ENCODE measurements around the gene GGTA1. TPM values are rescaled to one million over a fixed set of nuclear protein-coding genes. Genes with fewer than 3 reads are reported as not detected.

The GGTA1 gene
- total RNA-seq, 1 experiment from 2014 or later: not detected

DNA sequence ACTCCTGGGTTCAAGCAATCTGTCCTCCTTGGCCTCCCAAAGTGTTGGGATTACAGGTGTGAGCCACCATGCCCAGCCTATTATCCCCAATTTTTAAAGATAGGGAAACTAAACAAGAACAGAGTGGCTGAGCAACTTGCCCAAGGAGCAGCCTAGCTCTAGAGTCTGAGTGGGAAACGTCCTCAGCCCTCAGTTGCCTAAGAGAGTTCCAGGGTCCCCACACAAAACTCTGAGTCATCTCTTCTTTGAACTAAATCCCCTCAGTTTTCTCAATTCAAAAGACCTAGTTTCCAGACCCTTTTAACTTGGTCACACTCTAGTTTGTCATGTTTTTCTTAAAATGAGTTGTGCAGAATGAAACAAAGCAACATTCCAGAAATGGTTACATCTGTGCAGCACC lies 33.5 kb downstream of the GGTA1 start:
- DNase-seq (ENCODE audit: low read depth, low spot score): no peak
- H3K27ac ChIP-seq (ENCODE audit: low read depth, low read length): no peak overlapping the region
- ChIA-PET RAD21 (ENCODE audit: low non-redundant PET in 1 of 2, low total read pairs in 2 of 2, uncharacterized antibody in 2 of 2, unreplicated experiment in 2 of 2) (no interaction called here), CTCF (no interaction called here), POLR2A (interaction anchor here (0.6 kb wide), 1 partner anchor 393 kb away, joined by 3 read pairs; no protein-coding TSS in a partner anchor)
- no peaks in the 10 kb centered on the region for H3K9me2 ChIP-seq (ENCODE audit: insufficient read depth)
- no peaks in the 10 kb centered on the region for H3K9me3 ChIP-seq (ENCODE audit: control insufficient read depth in 1 of 2, insufficient read depth in 1 of 2, low read depth in 1 of 2, low read length in 2 of 2)
- BruUV-seq (replicated peaks): no TSS peak
- peaks cover 6 to 11% of the 10 kb centered on the region in 2 experiments; a peak in 3 of 4 replicates for H3K4me1 ChIP-seq (ENCODE audit: control insufficient read depth in 1 of 2, insufficient read depth in 2 of 2, low read length in 2 of 2)
- no peak overlapping the region for H3K4me3 ChIP-seq (replicated peaks in 1 of 2; ENCODE audit: low read depth in 1 of 2, low read length in 2 of 2)
- no peaks in the 10 kb centered on the region for H4K20me1 ChIP-seq (ENCODE audit: insufficient read depth)
- TF ChIP-seq, protein P1, sequence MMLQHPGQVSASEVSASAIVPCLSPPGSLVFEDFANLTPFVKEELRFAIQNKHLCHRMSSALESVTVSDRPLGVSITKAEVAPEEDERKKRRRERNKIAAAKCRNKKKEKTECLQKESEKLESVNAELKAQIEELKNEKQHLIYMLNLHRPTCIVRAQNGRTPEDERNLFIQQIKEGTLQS (IDR thresholded peaks at IDR 0.05): no peak
- TF ChIP-seq, protein P2, sequence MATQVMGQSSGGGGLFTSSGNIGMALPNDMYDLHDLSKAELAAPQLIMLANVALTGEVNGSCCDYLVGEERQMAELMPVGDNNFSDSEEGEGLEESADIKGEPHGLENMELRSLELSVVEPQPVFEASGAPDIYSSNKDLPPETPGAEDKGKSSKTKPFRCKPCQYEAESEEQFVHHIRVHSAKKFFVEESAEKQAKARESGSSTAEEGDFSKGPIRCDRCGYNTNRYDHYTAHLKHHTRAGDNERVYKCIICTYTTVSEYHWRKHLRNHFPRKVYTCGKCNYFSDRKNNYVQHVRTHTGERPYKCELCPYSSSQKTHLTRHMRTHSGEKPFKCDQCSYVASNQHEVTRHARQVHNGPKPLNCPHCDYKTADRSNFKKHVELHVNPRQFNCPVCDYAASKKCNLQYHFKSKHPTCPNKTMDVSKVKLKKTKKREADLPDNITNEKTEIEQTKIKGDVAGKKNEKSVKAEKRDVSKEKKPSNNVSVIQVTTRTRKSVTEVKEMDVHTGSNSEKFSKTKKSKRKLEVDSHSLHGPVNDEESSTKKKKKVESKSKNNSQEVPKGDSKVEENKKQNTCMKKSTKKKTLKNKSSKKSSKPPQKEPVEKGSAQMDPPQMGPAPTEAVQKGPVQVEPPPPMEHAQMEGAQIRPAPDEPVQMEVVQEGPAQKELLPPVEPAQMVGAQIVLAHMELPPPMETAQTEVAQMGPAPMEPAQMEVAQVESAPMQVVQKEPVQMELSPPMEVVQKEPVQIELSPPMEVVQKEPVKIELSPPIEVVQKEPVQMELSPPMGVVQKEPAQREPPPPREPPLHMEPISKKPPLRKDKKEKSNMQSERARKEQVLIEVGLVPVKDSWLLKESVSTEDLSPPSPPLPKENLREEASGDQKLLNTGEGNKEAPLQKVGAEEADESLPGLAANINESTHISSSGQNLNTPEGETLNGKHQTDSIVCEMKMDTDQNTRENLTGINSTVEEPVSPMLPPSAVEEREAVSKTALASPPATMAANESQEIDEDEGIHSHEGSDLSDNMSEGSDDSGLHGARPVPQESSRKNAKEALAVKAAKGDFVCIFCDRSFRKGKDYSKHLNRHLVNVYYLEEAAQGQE (IDR thresholded peaks at IDR 0.05; ENCODE audit: low read depth): no peak
- TF ChIP-seq POLR2A (IDR thresholded peaks at IDR 0.05; ENCODE audit: borderline replicate concordance, extremely low read depth, insufficient read depth, insufficient read length) (no peak), FOSL1 (IDR thresholded peaks at IDR 0.05; ENCODE audit: low read depth) (no peak), EZH2phosphoT487 (IDR thresholded peaks at IDR 0.05; ENCODE audit: borderline replicate concordance) (no peak)
- no peak overlapping the region for H2AFZ ChIP-seq (ENCODE audit: low read depth, low read length, poor library complexity, severe bottlenecking)
- H3K27me3 ChIP-seq (ENCODE audit: insufficient read depth, low read length): peaks cover 8% of the 10 kb centered on the region; the same call in 1 of the 2 replicates
- no peak overlapping the region for H3K9ac ChIP-seq (ENCODE audit: low read length)
- no peaks in the 10 kb centered on the region for H3K36me3 ChIP-seq (ENCODE audit: control insufficient read depth in 1 of 2, insufficient read depth in 2 of 2, low read length in 2 of 2)
- intact Hi-C loops (cut with micrococcal nuclease): no loop called here
- no peaks in the 10 kb centered on the region for H3K79me2 ChIP-seq (ENCODE audit: insufficient read depth, low read length)
- ATAC-seq: no peak
- H3K4me2 ChIP-seq (ENCODE audit: low read length): no peak overlapping the region

DNA sequence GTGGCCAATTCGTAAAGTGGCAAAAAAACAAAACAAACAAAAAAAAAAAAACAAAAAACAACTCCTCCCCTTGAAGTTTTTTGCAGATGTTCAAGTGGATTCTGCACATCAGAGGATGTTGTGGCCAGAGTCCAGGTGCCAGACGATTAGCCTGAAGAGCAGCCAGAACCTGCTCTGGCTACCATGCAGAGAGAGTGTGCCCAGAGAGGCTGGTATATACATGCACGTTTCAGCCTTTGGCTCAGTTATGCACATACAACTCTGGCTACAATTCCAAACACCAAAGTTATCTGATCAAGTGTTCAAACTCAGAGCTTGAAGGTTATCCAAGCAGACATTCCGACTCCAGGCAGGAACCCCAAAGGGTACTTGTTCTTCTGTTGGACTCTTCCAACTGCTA lies 34.7 kb downstream of the GGTA1 start:
- no peak for ATAC-seq
- Histone ChIP-seq H3K9me3 (ENCODE audit: control insufficient read depth in 1 of 2, insufficient read depth in 1 of 2, low read depth in 1 of 2, low read length in 2 of 2) (no peaks in the 10 kb centered on the region), H4K20me1 (ENCODE audit: insufficient read depth) (no peaks in the 10 kb centered on the region), H3K27me3 (ENCODE audit: insufficient read depth, low read length) (peaks cover 4% of the 10 kb centered on the region; the same call in 1 of the 2 replicates), H3K9me2 (ENCODE audit: insufficient read depth) (no peaks in the 10 kb centered on the region), H2AFZ (ENCODE audit: low read depth, low read length, poor library complexity, severe bottlenecking) (no peak overlapping the region), H3K4me3 (replicated peaks in 1 of 2; ENCODE audit: low read depth in 1 of 2, low read length in 2 of 2) (no peak overlapping the region), H3K27ac (ENCODE audit: low read depth, low read length) (no peak overlapping the region), H3K36me3 (ENCODE audit: control insufficient read depth in 1 of 2, insufficient read depth in 2 of 2, low read length in 2 of 2) (no peaks in the 10 kb centered on the region), H3K4me1 (ENCODE audit: control insufficient read depth in 1 of 2, insufficient read depth in 2 of 2, low read length in 2 of 2) (peaks cover 6 to 11% of the 10 kb centered on the region in 2 experiments; a peak in 3 of 4 replicates), H3K79me2 (ENCODE audit: insufficient read depth, low read length) (no peaks in the 10 kb centered on the region), H3K4me2 (ENCODE audit: low read length) (no peak overlapping the region), H3K9ac (ENCODE audit: low read length) (no peak overlapping the region)
- ChIA-PET POLR2A (interaction anchor here (0.7 kb wide), 1 partner anchor 18 kb away, joined by 3 read pairs; no protein-coding TSS in a partner anchor), RAD21 (ENCODE audit: low non-redundant PET in 1 of 2, low total read pairs in 2 of 2, uncharacterized antibody in 2 of 2, unreplicated experiment in 2 of 2) (no interaction called here), CTCF (interaction anchor here (1.0 kb wide), 1 partner anchor 35 kb away, joined by 3 read pairs; the partner anchor contains the start of gene GGTA1)
- intact Hi-C loops (cut with micrococcal nuclease): no loop called here
- no TSS peak for BruUV-seq (replicated peaks)
- DNase-seq (ENCODE audit: low read depth, low spot score): no peak
- TF ChIP-seq EZH2phosphoT487 (IDR thresholded peaks at IDR 0.05; ENCODE audit: borderline replicate concordance) (no peak), CBX3 (IDR thresholded peaks at IDR 0.05; ENCODE audit: low read depth) (no peak), POLR2AphosphoS5 (IDR thresholded peaks at IDR 0.05; ENCODE audit: low read depth, low read length) (no peak), SIN3A (IDR thresholded peaks at IDR 0.05; ENCODE audit: low read depth) (no peak), EGR1 (IDR thresholded peaks at IDR 0.05; ENCODE audit: low read depth) (no peak), ZNF274 (IDR thresholded peaks at IDR 0.05; ENCODE audit: low read depth, low read length) (no peak), SP1 (IDR thresholded peaks at IDR 0.05; ENCODE audit: low read depth) (no peak), ELF1 (IDR thresholded peaks at IDR 0.05; ENCODE audit: borderline replicate concordance, low read depth) (no peak), FOSL1 (IDR thresholded peaks at IDR 0.05; ENCODE audit: low read depth) (no peak)
- TF ChIP-seq, protein P3, sequence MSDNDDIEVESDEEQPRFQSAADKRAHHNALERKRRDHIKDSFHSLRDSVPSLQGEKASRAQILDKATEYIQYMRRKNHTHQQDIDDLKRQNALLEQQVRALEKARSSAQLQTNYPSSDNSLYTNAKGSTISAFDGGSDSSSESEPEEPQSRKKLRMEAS (IDR thresholded peaks at IDR 0.05): no peak
- TF ChIP-seq, protein P4, sequence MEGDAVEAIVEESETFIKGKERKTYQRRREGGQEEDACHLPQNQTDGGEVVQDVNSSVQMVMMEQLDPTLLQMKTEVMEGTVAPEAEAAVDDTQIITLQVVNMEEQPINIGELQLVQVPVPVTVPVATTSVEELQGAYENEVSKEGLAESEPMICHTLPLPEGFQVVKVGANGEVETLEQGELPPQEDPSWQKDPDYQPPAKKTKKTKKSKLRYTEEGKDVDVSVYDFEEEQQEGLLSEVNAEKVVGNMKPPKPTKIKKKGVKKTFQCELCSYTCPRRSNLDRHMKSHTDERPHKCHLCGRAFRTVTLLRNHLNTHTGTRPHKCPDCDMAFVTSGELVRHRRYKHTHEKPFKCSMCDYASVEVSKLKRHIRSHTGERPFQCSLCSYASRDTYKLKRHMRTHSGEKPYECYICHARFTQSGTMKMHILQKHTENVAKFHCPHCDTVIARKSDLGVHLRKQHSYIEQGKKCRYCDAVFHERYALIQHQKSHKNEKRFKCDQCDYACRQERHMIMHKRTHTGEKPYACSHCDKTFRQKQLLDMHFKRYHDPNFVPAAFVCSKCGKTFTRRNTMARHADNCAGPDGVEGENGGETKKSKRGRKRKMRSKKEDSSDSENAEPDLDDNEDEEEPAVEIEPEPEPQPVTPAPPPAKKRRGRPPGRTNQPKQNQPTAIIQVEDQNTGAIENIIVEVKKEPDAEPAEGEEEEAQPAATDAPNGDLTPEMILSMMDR (IDR thresholded peaks at IDR 0.05 in 2 of 3, conservative IDR thresholded peaks at IDR 0.05 in 1 of 3; ENCODE audit: borderline replicate concordance in 1 of 3, insufficient read depth in 1 of 3, low read depth in 2 of 3, low read length in 2 of 3): no peak

Data from HCT116 (cell line).